Measurements from ENCODE around the gene ZNF407.

DNA sequence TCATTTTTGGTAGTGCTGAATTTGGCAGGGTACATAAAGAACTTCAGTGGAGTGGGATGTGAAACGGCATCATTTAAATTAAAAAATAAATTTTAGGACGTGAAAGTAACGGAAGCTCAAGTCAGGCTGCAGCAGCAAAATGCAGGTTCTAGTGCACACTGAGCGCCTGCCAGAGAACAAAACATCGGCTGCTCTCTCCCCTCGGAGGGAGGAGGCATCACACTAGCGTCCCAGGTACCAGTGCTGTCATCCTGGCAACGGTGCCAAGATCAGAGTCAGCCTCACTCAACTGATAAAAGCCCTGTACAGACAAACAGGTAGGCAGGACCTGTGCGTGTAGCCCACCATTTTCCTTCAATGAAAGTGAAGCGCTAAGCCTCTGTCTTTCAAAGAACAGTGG, 349.7 kb downstream of the ZNF407 start:
- TF ChIP-seq, protein P1, sequence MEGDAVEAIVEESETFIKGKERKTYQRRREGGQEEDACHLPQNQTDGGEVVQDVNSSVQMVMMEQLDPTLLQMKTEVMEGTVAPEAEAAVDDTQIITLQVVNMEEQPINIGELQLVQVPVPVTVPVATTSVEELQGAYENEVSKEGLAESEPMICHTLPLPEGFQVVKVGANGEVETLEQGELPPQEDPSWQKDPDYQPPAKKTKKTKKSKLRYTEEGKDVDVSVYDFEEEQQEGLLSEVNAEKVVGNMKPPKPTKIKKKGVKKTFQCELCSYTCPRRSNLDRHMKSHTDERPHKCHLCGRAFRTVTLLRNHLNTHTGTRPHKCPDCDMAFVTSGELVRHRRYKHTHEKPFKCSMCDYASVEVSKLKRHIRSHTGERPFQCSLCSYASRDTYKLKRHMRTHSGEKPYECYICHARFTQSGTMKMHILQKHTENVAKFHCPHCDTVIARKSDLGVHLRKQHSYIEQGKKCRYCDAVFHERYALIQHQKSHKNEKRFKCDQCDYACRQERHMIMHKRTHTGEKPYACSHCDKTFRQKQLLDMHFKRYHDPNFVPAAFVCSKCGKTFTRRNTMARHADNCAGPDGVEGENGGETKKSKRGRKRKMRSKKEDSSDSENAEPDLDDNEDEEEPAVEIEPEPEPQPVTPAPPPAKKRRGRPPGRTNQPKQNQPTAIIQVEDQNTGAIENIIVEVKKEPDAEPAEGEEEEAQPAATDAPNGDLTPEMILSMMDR (IDR thresholded peaks at IDR 0.05), result no peak
- no peak for TF ChIP-seq EP300 (IDR thresholded peaks at IDR 0.05)

Measured in stomach (tissue), 4 donors.